Osteocyte (in vitro differentiated cells): ENCODE results near the gene CTTNBP2. TPM values are rescaled to one million over a fixed set of nuclear protein-coding genes. Genes with fewer than 3 reads are reported as not detected.

Source experiments
- DNase-seq: peaks from one replicate; pipeline ENCODE4 v3.0.0; 2021; ENCODE audit warnings: mixed read lengths; ENCODE audit not compliant: unreplicated experiment; ENCODE audit errors: extremely low spot score
- H3K27ac Mint-ChIP-seq: one replicate; pipeline ENCODE4 v1.8.0; 2021; ENCODE audit warnings: mild to moderate bottlenecking, mixed read lengths; ENCODE audit not compliant: unreplicated experiment
- H3K27me3 Mint-ChIP-seq: one replicate; pipeline ENCODE4 v1.8.0; 2021; ENCODE audit warnings: mixed read lengths; ENCODE audit not compliant: unreplicated experiment
- H3K36me3 Mint-ChIP-seq: one replicate; pipeline ENCODE4 v1.8.0; 2021; ENCODE audit warnings: mixed read lengths; ENCODE audit not compliant: unreplicated experiment
- H3K4me1 Mint-ChIP-seq: one replicate; pipeline ENCODE4 v1.8.0; 2021; ENCODE audit warnings: mixed read lengths; ENCODE audit not compliant: unreplicated experiment
- H3K4me3 Mint-ChIP-seq: one replicate; pipeline ENCODE4 v1.8.0; 2021; ENCODE audit warnings: mild to moderate bottlenecking, moderate library complexity, mixed read lengths; ENCODE audit not compliant: unreplicated experiment
- H3K9me3 Mint-ChIP-seq: one replicate; pipeline ENCODE4 v1.8.0; 2021; ENCODE audit warnings: mixed read lengths; ENCODE audit not compliant: unreplicated experiment
- CTCF ChIP-seq: fragments of 200-600 bp; sonication (generic); IDR thresholded peaks from 2 replicates; pipeline ENCODE4 v1.5.0; 2021; ENCODE audit warnings: antibody characterized with exemption, mild to moderate bottlenecking, moderate library complexity
- total RNA-seq: library from RNA; stranded (reverse); gene quantifications from 2 replicates; pipeline ENCODE4 v1.2.1, GENCODE V29; 2021

Gene CTTNBP2
- total RNA-seq, 1 donor from 2014 or later = 2.3 TPM

GRCh38 chr7:117731455-117731854 is 141.8 kb downstream of the CTTNBP2 start:
- no peak overlapping the region for H3K4me3 Mint-ChIP-seq
- DNase-seq = no peak
- no peaks in the 10 kb centered on the region for H3K36me3 Mint-ChIP-seq
- no peak overlapping the region for H3K27ac Mint-ChIP-seq
- H3K9me3 Mint-ChIP-seq = no peaks in the 10 kb centered on the region
- no peaks in the 10 kb centered on the region for H3K27me3 Mint-ChIP-seq
- no peak for TF ChIP-seq CTCF
- H3K4me1 Mint-ChIP-seq = peaks cover 14% of the 10 kb centered on the region

GRCh38 chr7:117730390-117730789 is 142.9 kb downstream of the CTTNBP2 start:
- Mint-ChIP-seq H3K27me3 (no peaks in the 10 kb centered on the region), H3K27ac (no peak overlapping the region), H3K9me3 (no peaks in the 10 kb centered on the region), H3K4me3 (no peak overlapping the region), H3K4me1 (peaks cover 14% of the 10 kb centered on the region), H3K36me3 (no peaks in the 10 kb centered on the region)
- no peak for DNase-seq
- TF ChIP-seq CTCF = no peak

- Mint-ChIP-seq H3K4me3 (no peak overlapping the region), H3K27me3 (no peaks in the 10 kb centered on the region), H3K4me1 (peaks cover 14% of the 10 kb centered on the region), H3K9me3 (no peaks in the 10 kb centered on the region), H3K27ac (no peak overlapping the region), H3K36me3 (no peaks in the 10 kb centered on the region)
- TF ChIP-seq CTCF = no peak
- no peak for DNase-seq
Measured at GRCh38 chr7:117728890-117729624, 144.2 kb downstream of the CTTNBP2 start.

DNA sequence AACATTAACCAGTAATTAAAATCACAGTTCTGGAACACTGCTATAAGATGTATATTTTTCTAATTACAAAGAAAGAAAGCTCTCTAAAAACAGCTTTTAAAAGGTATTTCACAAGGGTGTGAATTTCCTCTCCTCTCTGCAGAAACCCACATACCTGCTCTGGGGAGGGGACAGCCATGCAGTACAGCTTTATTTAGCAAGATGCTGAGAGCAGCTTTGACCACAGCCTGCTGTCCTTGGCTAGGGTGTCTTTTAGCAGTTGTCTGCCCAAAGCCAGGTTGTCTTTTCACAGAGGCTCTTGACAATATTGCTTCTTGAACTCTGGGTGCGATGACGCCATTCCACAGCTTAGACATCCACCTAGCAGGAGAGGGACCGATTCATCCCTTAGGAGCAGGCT is 148.3 kb downstream of the CTTNBP2 start:
- no peak for TF ChIP-seq CTCF
- Mint-ChIP-seq H3K4me3 (no peak overlapping the region), H3K27ac (no peak overlapping the region), H3K27me3 (no peaks in the 10 kb centered on the region), H3K36me3 (no peaks in the 10 kb centered on the region), H3K9me3 (no peaks in the 10 kb centered on the region), H3K4me1 (peaks cover 9% of the 10 kb centered on the region)
- DNase-seq = no peak

- DNase-seq = no peak
- H3K4me3 Mint-ChIP-seq = no peak overlapping the region
- no peaks in the 10 kb centered on the region for H3K9me3 Mint-ChIP-seq
- no peaks in the 10 kb centered on the region for H3K36me3 Mint-ChIP-seq
- H3K4me1 Mint-ChIP-seq = no peaks in the 10 kb centered on the region
- TF ChIP-seq CTCF = no peak
- no peaks in the 10 kb centered on the region for H3K27me3 Mint-ChIP-seq
- no peak overlapping the region for H3K27ac Mint-ChIP-seq
Measured at GRCh38 chr7:117719377-117719776, 153.9 kb downstream of the CTTNBP2 start.
